ENCODE results near the gene DNAH2.

Gene DNAH2

DNA sequence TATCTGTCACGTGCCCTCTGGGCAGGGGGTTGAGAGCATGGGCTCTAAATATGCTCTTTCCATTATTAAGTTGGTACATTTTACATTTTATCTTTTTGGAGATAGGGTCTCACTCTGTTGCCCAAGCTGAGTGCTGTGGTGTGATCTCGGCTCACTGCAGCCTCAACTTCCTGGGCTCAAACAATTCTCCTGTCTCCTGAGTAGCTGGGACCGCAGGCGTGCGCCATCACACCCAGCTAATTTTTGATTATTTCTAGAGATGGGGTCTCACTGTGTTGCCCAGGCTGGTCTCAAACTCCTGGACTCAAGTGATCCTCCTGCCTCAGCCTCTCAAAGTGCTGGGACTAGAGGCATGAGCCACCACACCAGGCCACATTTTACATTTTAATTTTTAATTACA is 72.6 kb downstream of the DNAH2 start:
- ChIA-PET CTCF (interaction anchor here (1.1 to 1.5 kb wide), 3 partner anchors 9 to 11 kb away, joined by 3 to 5 read pairs (median 3); no protein-coding TSS in a partner anchor), POLR2A (no interaction called here)
- Histone ChIP-seq H3K27me3 (replicated peaks in 2 of 5; ENCODE audit: control insufficient read depth in 4 of 5, insufficient read depth in 5 of 5, low read length in 4 of 5) (no peaks in the 10 kb centered on the region), H3K9me3 (ENCODE audit: control extremely low read depth in 1 of 5, control insufficient read depth in 4 of 5, insufficient read depth in 2 of 5, low read depth in 1 of 5, low read length in 4 of 5) (no peaks in the 10 kb centered on the region), H3K4me3 (ENCODE audit: control insufficient read depth in 1 of 7, extremely low read depth in 1 of 7, insufficient read depth in 4 of 7, low read depth in 2 of 7, low read length in 6 of 7) (no peak overlapping the region), H3K36me3 (ENCODE audit: control insufficient read depth in 4 of 4, insufficient read depth in 4 of 4, low read length in 3 of 4) (no peaks in the 10 kb centered on the region), H3K27ac (ENCODE audit: insufficient read depth in 1 of 2, low read depth in 1 of 2, low read length in 2 of 2, poor library complexity in 1 of 2, severe bottlenecking in 2 of 2) (no peak overlapping the region), H3K4me1 (ENCODE audit: control extremely low read depth in 1 of 4, control insufficient read depth in 4 of 4, insufficient read depth in 4 of 4, low read length in 3 of 4) (no peaks in the 10 kb centered on the region)
- no peak for DNase-seq
- WGBS (ENCODE audit: insufficient coverage) = 88% methylated on average over 3 of the region's 5 CpGs

GRCh38 chr17:7792611-7793010 is 75.1 kb downstream of the DNAH2 start:
- POLR2A ChIA-PET = no interaction called here
- H3K4me1 ChIP-seq (ENCODE audit: control extremely low read depth in 1 of 4, control insufficient read depth in 4 of 4, insufficient read depth in 4 of 4, low read length in 3 of 4) = no peaks in the 10 kb centered on the region
- no peaks in the 10 kb centered on the region for H3K27me3 ChIP-seq (replicated peaks in 2 of 5; ENCODE audit: control insufficient read depth in 4 of 5, insufficient read depth in 5 of 5, low read length in 4 of 5)
- CTCF ChIA-PET = no interaction called here
- WGBS (ENCODE audit: insufficient coverage) = 97% methylated on average over 17 of the region's 17 CpGs
- no peak overlapping the region for H3K27ac ChIP-seq (ENCODE audit: insufficient read depth in 1 of 2, low read depth in 1 of 2, low read length in 2 of 2, poor library complexity in 1 of 2, severe bottlenecking in 2 of 2)
- no peak for DNase-seq
- no peaks in the 10 kb centered on the region for H3K36me3 ChIP-seq (ENCODE audit: control insufficient read depth in 4 of 4, insufficient read depth in 4 of 4, low read length in 3 of 4)
- H3K4me3 ChIP-seq (ENCODE audit: control insufficient read depth in 1 of 7, extremely low read depth in 1 of 7, insufficient read depth in 4 of 7, low read depth in 2 of 7, low read length in 6 of 7) = no peak overlapping the region
- H3K9me3 ChIP-seq (ENCODE audit: control extremely low read depth in 1 of 5, control insufficient read depth in 4 of 5, insufficient read depth in 2 of 5, low read depth in 1 of 5, low read length in 4 of 5) = no peaks in the 10 kb centered on the region

DNA sequence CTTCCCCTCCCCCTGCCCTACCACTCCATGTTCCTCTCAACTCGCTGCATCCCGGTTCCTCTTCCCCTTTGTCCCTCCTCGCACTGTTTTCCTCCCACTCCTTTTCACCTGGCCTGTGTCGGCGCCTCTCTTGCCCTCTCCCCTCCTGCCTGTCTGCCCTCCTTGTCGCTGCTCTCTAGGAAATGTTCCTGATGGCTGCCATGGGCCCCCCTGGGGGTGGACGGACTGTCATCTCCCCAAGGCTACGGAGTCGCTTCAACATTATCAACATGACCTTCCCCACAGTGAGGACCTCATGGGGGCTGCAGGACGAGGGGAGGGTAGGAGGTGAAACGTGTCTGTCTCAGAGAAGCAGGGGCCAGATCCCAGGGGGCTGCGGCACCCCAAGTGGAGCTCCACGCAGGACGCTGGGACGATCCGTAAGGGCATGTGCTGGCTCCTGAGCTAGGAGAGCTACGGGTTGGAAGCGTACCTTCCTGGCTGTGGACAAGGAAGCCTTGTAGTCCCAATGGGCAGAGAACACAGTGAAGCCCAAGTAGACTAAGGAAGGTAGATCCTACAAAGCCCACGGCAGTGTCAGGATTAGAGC is 76.6 kb downstream of the DNAH2 start:
- WGBS (ENCODE audit: insufficient coverage) = 89% methylated on average over 15 of the region's 19 CpGs
- no peak overlapping the region for H3K4me3 ChIP-seq (ENCODE audit: control insufficient read depth in 1 of 7, extremely low read depth in 1 of 7, insufficient read depth in 4 of 7, low read depth in 2 of 7, low read length in 6 of 7)
- no peaks in the 10 kb centered on the region for H3K27me3 ChIP-seq (replicated peaks in 2 of 5; ENCODE audit: control insufficient read depth in 4 of 5, insufficient read depth in 5 of 5, low read length in 4 of 5)
- H3K4me1 ChIP-seq (ENCODE audit: control extremely low read depth in 1 of 4, control insufficient read depth in 4 of 4, insufficient read depth in 4 of 4, low read length in 3 of 4) = no peaks in the 10 kb centered on the region
- DNase-seq = no peak
- H3K27ac ChIP-seq (ENCODE audit: insufficient read depth in 1 of 2, low read depth in 1 of 2, low read length in 2 of 2, poor library complexity in 1 of 2, severe bottlenecking in 2 of 2) = no peak overlapping the region
- ChIA-PET CTCF (no interaction called here), POLR2A (no interaction called here)
- H3K36me3 ChIP-seq (ENCODE audit: control insufficient read depth in 4 of 4, insufficient read depth in 4 of 4, low read length in 3 of 4) = no peaks in the 10 kb centered on the region
- H3K9me3 ChIP-seq (ENCODE audit: control extremely low read depth in 1 of 5, control insufficient read depth in 4 of 5, insufficient read depth in 2 of 5, low read depth in 1 of 5, low read length in 4 of 5) = no peaks in the 10 kb centered on the region

DNA sequence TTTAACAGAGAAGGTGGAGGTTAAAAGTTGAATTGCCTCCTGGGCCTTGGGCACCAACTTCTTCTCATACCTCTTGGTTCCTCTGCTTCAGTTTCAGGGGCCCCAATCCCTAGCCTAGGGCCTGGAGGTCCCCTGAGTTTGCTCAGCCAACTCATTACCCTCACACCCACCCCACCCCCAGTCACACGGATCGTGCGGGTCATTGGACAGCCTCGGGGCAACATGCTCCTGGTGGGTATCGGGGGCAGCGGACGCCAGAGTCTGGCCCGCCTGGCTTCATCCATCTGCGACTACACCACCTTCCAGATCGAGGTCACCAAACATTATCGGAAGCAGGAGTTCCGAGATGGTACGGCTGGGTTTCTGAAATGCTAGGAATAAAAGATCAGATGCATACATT is 80.4 kb downstream of the DNAH2 start:
- ChIA-PET CTCF (interaction anchor here (0.8 to 1.5 kb wide), 3 partner anchors 19 to 69 kb away, joined by 3 read pairs; no protein-coding TSS in a partner anchor), POLR2A (no interaction called here)
- Histone ChIP-seq H3K27me3 (replicated peaks in 2 of 5; ENCODE audit: control insufficient read depth in 4 of 5, insufficient read depth in 5 of 5, low read length in 4 of 5) (no peaks in the 10 kb centered on the region), H3K27ac (ENCODE audit: insufficient read depth in 1 of 2, low read depth in 1 of 2, low read length in 2 of 2, poor library complexity in 1 of 2, severe bottlenecking in 2 of 2) (no peak overlapping the region), H3K36me3 (ENCODE audit: control insufficient read depth in 4 of 4, insufficient read depth in 4 of 4, low read length in 3 of 4) (no peaks in the 10 kb centered on the region), H3K4me1 (ENCODE audit: control extremely low read depth in 1 of 4, control insufficient read depth in 4 of 4, insufficient read depth in 4 of 4, low read length in 3 of 4) (no peaks in the 10 kb centered on the region), H3K4me3 (ENCODE audit: control insufficient read depth in 1 of 7, extremely low read depth in 1 of 7, insufficient read depth in 4 of 7, low read depth in 2 of 7, low read length in 6 of 7) (no peak overlapping the region), H3K9me3 (ENCODE audit: control extremely low read depth in 1 of 5, control insufficient read depth in 4 of 5, insufficient read depth in 2 of 5, low read depth in 1 of 5, low read length in 4 of 5) (no peaks in the 10 kb centered on the region)
- WGBS (ENCODE audit: insufficient coverage) = 95% methylated on average over 13 of the region's 13 CpGs
- no peak for DNase-seq

DNA sequence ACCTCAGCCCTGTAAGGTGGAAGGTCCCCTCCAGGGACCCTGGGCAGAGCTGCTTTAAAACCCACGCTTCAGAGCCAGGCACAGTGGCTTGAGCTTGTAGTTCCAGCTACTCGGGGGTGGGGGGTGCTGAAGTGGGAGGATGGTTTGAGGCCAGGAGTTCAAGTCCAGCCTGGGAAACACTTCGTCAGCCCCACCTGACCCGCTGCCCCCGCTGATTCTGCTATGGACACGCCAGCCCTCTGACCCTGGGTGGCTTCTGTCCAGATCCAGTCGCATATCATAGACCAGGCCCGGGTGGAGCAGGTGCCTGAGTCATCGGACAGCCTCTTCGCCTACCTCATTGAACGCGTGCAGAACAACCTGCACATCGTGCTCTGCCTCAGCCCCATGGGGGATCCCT is 81.3 kb downstream of the DNAH2 start:
- CTCF ChIA-PET = interaction anchor here (0.8 to 1.5 kb wide), 3 partner anchors 20 to 68 kb away, joined by 3 read pairs; no protein-coding TSS in a partner anchor
- no peaks in the 10 kb centered on the region for H3K36me3 ChIP-seq (ENCODE audit: control insufficient read depth in 4 of 4, insufficient read depth in 4 of 4, low read length in 3 of 4)
- 88% methylated on average over 13 of the region's 13 CpGs for WGBS (ENCODE audit: insufficient coverage)

DNA sequence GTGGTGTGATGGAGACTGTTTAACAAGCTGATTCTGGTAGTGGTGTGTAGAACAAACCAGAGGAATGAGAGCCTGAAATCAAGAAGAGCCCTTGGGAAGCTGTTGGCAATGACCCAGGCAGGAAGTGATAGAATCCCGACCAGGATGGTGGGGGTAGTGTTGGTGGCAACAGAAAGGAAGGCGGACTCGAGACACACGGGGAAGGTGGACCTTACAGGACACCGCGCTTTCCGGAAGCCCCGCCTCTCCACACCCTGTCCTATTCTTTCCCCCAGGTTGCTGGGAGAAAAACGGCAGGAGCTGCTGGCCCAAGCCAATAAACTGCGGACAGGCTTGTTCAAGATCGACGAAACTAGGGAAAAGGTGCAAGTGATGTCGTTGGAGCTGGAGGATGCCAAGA is 86.4 kb downstream of the DNAH2 start:
- no peak overlapping the region for H3K27ac ChIP-seq (ENCODE audit: insufficient read depth in 1 of 2, low read depth in 1 of 2, low read length in 2 of 2, poor library complexity in 1 of 2, severe bottlenecking in 2 of 2)
- no peaks in the 10 kb centered on the region for H3K9me3 ChIP-seq (ENCODE audit: control extremely low read depth in 1 of 5, control insufficient read depth in 4 of 5, insufficient read depth in 2 of 5, low read depth in 1 of 5, low read length in 4 of 5)
- peaks cover 0 to 4% (median 0%) of the 10 kb centered on the region in 4 experiments for H3K4me1 ChIP-seq (ENCODE audit: control extremely low read depth in 1 of 4, control insufficient read depth in 4 of 4, insufficient read depth in 4 of 4, low read length in 3 of 4)
- H3K27me3 ChIP-seq (replicated peaks in 2 of 5; ENCODE audit: control insufficient read depth in 4 of 5, insufficient read depth in 5 of 5, low read length in 4 of 5) = no peaks in the 10 kb centered on the region
- H3K4me3 ChIP-seq (ENCODE audit: control insufficient read depth in 1 of 7, extremely low read depth in 1 of 7, insufficient read depth in 4 of 7, low read depth in 2 of 7, low read length in 6 of 7) = no peak overlapping the region
- H3K36me3 ChIP-seq (ENCODE audit: control insufficient read depth in 4 of 4, insufficient read depth in 4 of 4, low read length in 3 of 4) = no peaks in the 10 kb centered on the region
- WGBS (ENCODE audit: insufficient coverage) = 96% methylated on average over 4 of the region's 13 CpGs
- ChIA-PET CTCF (interaction anchor here (1.3 kb wide), 1 partner anchor 13 kb away, joined by 4 read pairs; no protein-coding TSS in a partner anchor), POLR2A (interaction anchor here (0.8 kb wide), 1 partner anchor 20 kb away, joined by 3 read pairs; no protein-coding TSS in a partner anchor)
- DNase-seq = no peak

More for the DNA sequence above, 81.3 kb downstream of the DNAH2 start:
- H3K4me1 ChIP-seq (ENCODE audit: control extremely low read depth in 1 of 4, control insufficient read depth in 4 of 4, insufficient read depth in 4 of 4, low read length in 3 of 4) = peaks cover 0 to 1% (median 0%) of the 10 kb centered on the region in 4 experiments
- no peaks in the 10 kb centered on the region for H3K9me3 ChIP-seq (ENCODE audit: control extremely low read depth in 1 of 5, control insufficient read depth in 4 of 5, insufficient read depth in 2 of 5, low read depth in 1 of 5, low read length in 4 of 5)
- no peak overlapping the region for H3K27ac ChIP-seq (ENCODE audit: insufficient read depth in 1 of 2, low read depth in 1 of 2, low read length in 2 of 2, poor library complexity in 1 of 2, severe bottlenecking in 2 of 2)
- DNase-seq = no peak
- no peak overlapping the region for H3K4me3 ChIP-seq (ENCODE audit: control insufficient read depth in 1 of 7, extremely low read depth in 1 of 7, insufficient read depth in 4 of 7, low read depth in 2 of 7, low read length in 6 of 7)
- POLR2A ChIA-PET = no interaction called here
- H3K27me3 ChIP-seq (replicated peaks in 2 of 5; ENCODE audit: control insufficient read depth in 4 of 5, insufficient read depth in 5 of 5, low read length in 4 of 5) = no peaks in the 10 kb centered on the region

- DNase-seq = no peak
- H3K36me3 ChIP-seq (ENCODE audit: control insufficient read depth in 4 of 4, insufficient read depth in 4 of 4, low read length in 3 of 4) = no peaks in the 10 kb centered on the region
- ChIA-PET CTCF (interaction anchor here (0.8 kb wide), 1 partner anchor 273 kb away, joined by 3 read pairs; no protein-coding TSS in a partner anchor), POLR2A (no interaction called here)
- no peaks in the 10 kb centered on the region for H3K9me3 ChIP-seq (ENCODE audit: control extremely low read depth in 1 of 5, control insufficient read depth in 4 of 5, insufficient read depth in 2 of 5, low read depth in 1 of 5, low read length in 4 of 5)
- 93% methylated on average over 3 of the region's 6 CpGs for WGBS (ENCODE audit: insufficient coverage)
- H3K27me3 ChIP-seq (replicated peaks in 2 of 5; ENCODE audit: control insufficient read depth in 4 of 5, insufficient read depth in 5 of 5, low read length in 4 of 5) = no peaks in the 10 kb centered on the region
- peaks cover 2 to 7% (median 7%) of the 10 kb centered on the region in 4 experiments for H3K4me1 ChIP-seq (ENCODE audit: control extremely low read depth in 1 of 4, control insufficient read depth in 4 of 4, insufficient read depth in 4 of 4, low read length in 3 of 4)
- H3K4me3 ChIP-seq (ENCODE audit: control insufficient read depth in 1 of 7, extremely low read depth in 1 of 7, insufficient read depth in 4 of 7, low read depth in 2 of 7, low read length in 6 of 7) = no peak overlapping the region
- H3K27ac ChIP-seq (ENCODE audit: insufficient read depth in 1 of 2, low read depth in 1 of 2, low read length in 2 of 2, poor library complexity in 1 of 2, severe bottlenecking in 2 of 2) = no peak overlapping the region
Observed at GRCh38 chr17:7806587-7806986, 89.0 kb downstream of the DNAH2 start.
